Measurements from ENCODE around the gene NAA10.
"Not testable (repeated sequence)": the region's sequence is repeated elsewhere in the genome, so short reads cannot be mapped to it uniquely, and the experiment has no call there.

NAA10 gene

DNA sequence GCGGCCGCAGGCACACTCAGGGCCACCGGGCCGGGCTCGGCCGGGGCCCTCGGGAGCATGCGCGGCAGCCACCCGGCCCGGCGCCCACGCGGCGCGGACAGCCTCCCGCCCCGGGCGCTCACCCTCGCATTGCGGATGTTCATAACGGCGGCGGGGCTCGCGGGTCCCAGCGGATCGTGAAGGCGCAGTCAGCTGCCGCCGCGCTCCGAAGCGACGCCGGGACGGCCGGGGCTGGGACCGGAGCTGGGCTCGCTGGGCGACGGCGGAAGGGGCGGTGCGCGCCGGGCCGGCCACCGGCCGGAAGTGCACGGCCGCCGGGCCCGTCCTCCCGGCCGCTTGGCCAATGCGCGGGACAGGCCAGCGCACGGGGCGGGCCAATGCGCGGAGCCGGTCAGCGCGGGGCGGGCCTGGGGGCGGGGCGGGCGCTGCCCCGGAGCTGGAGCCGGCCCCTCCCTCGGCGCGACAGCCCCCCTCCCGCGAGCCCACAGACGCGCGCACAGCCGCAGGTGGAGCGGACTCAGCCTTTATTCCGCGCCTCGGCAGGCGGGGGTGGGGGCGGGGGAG is at the start of gene NAA10:
Gene NAA10, minus strand, starts transcription at position 276 of the 564 bp plus-strand sequence. Its CDS starts 133 bp downstream, at position 143.
- DNase-seq: peak; percentile 73

DNA sequence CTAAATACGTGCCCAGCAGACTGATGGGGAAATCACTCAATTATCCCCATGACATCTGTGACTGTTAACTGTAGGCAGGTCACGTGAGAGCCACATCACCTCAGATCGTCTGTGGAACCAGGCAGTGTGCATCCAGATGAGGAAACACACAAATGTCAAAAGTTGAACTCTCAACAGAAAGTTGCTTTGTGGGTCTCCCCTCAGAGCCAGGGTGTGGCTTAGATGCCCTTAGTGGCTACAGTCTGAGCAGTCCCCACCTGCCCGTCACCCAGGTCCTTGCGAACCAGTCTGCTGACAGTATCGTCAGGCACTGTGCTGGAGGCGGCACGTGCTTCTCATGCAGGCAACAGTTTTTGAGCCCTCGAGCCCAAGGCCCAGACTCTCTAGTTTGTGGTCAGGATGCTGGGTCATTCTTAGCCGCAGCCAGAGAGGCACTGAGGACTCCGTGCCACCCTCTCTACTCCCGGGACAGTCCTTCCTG is 48.5 kb upstream of the NAA10 start:
- no peak for DNase-seq

DNA sequence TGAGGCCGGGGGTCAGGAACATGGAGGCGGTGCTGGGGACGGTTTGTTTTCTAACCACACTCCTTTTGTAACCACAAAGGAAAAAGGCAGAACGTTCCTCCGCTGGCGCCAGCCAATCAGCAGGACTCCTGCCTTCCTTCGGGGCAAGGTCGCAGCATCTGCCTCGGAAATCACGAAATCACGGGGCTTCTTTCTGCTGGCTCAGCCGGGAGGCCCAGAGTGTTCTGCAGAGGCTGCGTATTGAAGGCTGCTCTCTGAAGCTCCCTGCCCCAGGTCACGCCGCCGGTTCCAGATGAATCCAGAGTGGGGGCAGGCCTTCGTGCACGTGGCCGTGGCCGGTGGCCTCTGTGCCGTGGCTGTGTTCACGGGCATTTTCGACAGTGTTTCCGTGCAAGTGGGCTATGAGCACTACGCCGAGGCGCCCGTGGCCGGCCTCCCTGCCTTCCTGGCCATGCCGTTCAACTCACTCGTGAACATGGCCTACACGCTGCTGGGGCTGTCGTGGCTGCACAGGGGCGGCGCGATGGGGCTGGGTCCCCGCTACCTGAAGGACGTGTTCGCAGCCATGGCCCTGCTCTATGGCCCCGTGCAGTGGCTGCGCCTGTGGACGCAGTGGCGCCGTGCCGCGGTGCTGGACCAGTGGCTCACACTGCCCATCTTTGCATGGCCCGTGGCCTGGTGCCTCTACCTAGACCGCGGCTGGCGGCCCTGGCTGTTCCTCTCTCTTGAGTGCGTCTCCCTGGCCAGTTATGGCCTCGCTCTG is 47.1 kb upstream of the NAA10 start:
- DNase-seq: no peak

DNA sequence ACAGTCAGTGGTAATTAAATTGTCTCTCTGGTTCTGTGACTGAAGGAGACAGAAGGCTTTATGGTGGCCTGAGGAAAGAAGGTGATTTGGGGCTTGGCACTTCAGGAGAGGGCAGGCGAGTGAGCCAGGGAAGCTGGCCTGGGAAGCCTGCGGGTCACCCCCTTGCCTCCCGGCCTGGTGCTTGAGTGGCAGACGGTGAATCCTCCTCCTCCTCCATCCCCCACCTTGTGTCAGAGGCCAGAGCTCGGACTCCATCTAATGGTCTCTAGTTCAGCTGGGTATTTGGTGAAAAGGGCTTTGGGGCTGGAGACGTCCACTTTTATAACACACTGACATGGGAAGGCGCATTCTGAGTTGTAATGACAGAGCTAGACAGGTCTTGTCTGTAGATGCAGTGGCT is 46.4 kb upstream of the NAA10 start:
- no peak for DNase-seq

DNA sequence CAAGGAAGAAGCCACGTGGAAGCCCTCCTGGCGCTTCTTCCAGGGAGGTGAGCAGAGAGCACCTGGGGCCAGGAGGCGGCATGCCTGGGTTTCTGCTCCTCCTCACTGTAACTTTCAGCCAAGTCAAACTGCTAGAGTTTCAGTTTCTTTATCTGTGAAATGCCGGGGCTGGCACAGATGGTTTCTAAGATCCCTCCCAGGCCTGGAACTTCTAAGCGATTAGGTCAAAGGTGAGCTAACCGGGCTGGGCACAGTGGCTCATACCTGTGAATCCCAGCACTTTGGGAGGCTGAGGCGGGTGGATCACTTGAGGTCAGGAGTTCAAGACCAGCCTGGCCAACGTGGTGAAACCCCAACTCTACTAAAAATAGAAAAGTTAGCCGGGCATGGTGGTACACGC is 45.6 kb upstream of the NAA10 start:
- not testable (repeated sequence) for DNase-seq

DNA sequence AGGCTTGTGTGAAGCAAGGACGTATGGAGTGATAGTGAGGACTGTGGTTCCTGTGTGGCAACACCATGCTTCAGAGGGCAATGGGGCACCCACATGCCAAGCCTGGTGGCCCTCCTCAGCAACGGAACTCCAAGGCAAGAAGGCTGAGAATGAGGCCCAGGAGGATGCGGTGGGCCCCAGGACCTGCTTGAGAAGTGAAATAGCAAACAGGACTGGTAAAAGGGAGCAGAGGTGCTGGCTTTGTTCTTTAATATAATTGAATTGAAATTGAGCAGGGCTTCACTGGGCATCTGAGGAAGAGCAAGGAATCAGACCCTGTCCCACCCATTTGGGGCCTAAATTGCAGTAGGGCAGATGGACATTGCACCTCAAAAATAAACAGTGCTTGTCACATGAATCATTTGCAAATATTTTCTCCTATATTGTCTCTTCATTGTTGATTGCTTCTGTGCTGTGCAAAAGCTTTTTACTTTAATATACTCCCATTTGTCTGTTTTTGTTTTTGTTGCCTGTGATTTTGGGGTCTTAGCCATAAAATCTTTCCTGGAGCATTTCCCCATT is 40.0 kb upstream of the NAA10 start:
- no peak for DNase-seq

DNA sequence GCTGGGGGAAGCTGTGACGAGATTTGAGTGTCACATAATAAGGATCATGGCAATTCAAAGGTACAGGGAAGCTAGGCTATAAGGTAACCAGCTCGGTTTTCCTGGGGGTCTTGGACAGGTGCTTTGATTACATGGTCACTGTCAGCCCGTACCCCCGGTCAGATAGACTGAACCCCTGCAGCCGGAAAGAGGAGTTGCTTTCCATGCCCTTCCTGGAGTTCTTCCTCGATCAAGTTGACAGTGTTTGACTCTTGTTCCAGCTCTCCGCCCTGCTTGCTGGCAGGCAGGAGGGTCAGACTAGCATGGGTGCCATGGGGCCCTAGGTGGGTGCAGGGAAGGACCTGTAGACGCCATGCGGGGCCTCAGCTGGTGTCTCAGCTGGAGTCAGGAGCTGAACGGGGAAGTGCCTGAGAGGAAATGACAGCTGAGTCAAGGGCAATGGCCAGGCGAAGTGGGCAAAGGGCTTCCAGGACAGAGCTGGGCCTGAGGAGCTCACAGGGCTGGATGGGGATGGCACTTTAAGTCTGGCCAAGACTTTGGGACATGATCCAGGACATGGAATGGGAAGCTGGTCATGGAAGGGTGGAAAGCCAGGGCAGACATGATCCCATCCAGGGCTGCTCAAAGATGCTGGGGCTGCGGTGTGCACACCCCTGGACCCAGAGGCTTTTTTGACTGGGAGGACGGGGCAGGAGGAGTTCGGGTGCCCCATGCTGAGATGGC is 39.3 kb upstream of the NAA10 start:
- no peak for DNase-seq

DNA sequence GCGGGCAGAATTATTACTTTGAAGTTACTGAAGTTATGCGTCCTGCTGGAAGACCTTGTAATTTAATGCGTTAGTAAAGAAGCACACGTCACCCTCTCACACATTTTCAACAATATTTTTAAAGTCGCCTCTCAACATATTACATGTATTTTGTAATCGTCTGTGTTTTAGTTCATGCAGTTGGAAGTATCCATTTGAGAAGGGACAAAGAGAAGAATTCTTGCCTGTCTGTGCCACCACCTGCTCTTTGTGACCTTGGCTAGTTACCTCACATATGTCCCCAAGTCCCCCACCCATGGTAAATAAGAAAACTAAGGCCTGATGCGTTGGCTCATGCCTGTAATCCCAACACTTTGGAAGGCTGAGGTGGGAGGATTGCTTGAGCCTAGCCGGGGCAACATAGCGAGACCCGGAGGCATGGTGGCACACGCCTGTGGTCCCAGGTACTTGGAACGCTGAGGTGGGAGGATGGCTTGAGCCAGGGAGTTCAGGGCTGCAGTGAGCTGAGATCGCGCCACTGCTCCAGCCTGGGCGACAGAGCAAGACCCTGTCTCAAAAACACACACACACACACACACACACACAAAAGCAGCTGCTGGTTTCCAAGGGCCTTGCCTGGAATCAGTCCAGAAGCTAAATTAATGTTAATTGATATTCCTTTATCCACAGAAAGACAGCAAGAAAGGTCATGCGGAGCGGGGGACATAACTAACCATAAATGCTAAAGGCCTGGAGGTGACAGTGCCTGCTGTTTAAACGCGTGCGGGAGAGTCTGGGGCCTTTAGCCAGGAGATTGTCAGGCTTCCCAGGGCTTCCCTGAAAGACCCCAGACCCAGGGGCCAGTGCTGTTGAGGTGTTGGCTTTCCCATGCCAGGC is 38.5 kb upstream of the NAA10 start:
- no peak for DNase-seq

DNA sequence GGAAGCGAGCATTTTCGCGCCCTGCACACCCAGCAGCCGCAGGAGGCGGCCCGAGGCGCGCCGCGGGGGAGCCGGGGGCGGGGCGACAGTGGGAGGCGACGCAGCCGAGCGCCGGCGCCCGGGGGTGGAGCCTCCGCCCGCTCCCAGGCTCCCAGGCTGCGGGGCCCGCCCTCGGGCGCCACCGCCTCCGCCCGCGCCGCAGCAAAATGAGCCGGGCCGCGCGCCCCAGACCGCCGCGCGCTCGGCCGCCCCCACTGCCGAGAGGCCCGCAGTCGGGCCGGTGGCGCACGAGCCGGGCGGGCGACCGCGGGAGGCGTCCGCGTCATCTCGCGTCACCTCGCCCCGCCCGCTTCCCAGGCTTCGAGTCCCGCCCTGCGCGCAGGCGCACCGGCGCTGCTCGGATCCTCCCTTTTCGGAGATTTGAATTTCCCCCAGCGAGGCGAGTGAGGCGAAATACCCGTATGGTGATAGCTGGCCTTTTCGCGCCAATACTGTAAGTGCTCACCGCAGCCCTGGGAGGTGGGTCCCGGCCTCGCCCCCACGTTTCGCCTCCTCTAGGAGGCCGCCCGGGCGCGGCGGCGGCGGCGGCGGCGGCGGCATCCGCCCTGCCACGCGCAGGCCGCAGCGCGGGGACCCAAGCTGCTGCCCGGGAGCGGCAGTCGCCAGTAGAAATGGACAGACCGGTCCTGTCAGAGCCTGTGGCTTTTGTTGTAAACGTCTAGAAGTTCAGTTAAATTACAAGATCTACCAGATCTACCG is 37.7 kb upstream of the NAA10 start, which contains the start of gene TMEM187:
Gene TMEM187, plus strand, starts transcription at position 387 of the 759 bp plus-strand sequence. CDS start 9,309 bp downstream, outside the sequence.
- DNase-seq: peak; percentile 88

DNA sequence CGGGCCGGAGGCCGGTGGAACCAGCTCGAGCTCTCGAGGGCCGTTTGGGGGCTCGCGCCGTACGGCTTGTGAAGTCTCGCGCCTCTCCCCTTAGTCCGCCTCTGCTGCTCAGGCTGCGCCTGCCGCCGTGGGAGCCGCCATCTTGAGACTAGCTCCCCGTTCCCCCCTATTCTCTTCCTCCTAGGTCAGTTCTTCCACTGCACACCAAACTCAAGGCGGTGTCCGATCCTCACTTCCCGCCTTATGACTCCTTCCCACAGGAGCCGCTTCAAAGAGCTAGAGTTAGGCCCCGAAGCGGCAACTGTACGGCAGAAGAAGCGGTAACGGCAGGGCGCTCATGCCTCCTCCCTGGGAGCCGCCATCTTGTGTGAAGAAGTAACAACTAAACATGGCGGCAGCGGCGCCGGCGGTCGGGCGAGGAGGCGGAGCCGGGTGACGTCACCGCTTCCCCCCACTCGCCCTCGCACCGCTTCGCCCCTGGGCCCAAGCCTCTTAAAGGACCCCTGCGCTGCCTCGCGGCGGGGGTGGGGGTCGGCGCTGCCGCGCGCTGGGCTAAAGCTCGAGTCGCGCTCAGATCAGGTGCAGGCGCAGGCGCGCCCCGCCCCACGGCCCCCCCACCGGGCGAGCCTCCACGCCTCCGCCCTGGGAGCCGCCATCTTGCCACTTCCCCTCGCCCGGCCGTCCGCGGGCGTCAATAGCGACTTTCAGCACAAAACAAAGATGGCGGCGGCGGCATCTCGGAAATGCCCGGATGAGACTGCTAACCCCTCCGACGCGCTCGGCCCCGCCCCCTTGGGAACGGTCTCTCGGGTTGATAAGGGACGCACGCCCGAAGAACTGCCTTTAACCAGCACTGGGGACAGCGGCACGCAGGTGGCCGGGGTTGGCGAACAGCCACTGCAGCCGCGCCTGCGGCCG is 36.9 kb upstream of the NAA10 start, which contains the start of gene HCFC1:
Gene HCFC1, minus strand, starts transcription at position 369 of the 918 bp plus-strand sequence. CDS start 978 bp downstream, outside the sequence.
- peak; percentile 89 for DNase-seq

DNA sequence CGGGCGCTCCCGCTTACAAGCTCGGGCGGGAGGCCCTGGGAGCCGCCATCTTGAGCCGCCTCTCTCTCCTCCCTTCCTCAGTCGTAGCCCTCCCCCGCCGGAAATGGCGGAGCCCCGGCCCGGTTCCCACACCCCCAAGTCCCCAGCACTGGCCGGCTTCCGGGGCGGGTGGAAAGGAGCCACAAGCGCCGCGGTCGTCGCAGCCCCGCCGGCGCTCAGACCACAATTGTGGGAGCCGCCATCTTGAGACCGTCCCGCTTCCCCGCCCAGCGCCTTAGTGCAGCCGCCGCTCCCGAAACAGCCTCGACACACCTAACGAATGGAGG is 36.2 kb upstream of the NAA10 start:
- DNase-seq: peak; percentile 86

DNA sequence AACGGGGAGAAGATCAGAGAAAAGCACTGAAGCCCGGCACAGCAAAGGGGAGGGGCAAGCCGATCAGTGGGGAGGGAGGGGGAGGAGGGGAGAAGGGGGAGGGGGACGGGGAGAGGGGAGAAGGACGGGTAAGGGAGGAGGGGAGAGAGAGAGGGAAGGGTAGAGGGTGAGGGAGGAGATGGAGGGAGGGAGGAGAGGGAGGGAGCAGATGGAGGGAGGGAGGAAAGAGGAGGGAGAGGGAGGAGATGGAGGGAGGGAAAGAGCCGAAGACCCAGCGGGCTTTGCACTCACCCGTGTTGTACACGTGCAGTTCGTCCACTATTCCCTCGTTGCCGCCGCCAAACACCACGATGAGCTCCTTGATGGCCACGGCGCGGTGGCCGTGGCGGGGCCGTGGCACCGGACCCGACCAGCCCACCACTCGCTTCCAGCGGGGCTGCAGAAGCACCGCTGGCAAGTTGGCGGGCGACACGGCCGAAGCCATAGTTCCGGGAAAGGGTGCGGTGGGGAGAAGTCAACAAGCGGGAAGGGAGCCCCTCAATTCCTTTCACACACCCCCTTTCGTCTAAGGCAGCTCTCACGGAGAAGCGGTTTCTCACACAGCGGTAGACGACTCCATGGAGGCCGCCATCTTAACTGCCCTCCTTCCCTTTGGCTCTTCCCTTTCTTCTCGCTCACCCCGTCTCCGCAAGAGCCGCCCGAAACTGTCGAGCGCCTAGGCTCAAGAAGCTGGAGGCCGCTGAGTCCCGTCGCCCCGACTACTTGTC is 35.7 kb upstream of the NAA10 start:
- DNase-seq: peak; percentile 71

DNA sequence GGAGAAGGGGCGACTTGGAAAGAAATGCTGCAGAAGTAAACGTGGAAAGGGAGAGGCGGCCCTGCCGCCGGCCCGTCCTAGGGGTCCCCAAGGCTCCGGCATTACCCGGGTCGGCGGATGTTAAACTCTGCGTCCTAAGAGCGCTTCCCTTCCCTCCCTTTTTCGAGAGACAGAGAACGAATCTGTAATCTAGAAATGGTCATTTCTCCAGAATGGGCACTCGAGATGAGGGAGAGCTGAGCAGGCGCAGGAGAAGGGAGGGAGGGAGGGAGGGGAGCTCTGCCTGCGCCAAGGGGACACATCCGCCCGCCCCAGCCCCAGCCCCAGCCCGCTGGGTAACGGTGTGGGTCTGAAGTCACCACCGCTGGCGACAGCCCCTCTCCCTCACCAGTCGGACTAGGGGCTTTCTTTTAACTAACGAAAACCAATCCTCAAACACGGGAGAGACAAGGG is 35.1 kb upstream of the NAA10 start:
- no peak for DNase-seq

DNA sequence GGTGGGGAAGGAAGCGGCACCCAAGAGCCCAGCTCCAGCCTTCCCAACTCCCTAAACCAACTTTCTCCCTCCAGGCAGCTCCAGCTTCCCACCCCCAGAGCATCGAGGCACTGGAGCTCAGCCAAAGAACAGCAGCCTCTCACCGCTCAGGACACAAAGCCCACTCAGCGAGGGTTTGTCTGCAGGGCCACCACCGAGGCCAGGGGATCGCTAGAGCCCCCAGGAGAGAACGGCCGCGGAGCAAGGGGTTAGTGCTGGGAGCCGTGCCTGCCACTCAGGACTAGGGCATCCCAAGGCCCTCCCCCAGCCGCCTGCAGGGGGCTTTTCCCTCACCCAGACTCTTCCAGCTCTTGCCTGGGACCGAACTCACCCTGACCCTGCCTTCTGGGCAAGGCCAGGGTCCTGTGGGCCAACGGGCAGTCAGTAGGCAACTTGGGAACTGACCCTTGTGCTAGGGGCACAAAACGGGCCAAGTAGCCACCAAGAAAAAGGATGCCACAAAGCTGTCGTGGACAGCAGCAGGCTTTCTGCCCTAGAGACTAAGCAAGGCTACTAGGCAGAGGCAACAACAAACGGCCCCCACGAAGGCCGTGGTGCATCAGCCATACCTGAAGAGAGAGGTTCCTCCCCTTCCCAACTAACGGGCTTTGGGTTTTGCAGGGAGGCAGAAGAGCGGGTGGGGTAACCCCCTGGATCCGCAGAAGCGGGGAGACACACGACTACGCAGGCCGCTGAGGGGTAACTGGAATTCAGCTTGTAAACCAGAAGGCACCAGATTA is 34.5 kb upstream of the NAA10 start:
- DNase-seq: peak; percentile 12

DNA sequence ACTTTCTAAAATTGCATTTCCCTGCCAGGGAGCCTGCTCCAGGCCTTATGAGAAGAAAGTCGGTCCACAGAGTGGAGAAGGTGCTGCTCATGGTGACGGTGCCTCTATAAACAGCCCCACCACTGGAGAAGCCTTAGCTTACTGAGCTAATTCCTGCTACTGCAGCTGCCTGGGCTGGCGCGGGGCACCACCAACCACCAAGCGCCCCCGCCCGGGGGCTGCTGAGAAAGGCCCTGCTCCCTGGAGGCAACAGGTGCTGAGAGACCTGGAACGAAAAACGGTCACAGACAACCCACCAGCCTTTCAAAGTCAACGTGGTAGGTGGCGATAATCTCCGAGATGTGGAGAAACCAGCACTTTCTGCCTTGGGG is 33.9 kb upstream of the NAA10 start:
- DNase-seq: peak; percentile 16

DNA sequence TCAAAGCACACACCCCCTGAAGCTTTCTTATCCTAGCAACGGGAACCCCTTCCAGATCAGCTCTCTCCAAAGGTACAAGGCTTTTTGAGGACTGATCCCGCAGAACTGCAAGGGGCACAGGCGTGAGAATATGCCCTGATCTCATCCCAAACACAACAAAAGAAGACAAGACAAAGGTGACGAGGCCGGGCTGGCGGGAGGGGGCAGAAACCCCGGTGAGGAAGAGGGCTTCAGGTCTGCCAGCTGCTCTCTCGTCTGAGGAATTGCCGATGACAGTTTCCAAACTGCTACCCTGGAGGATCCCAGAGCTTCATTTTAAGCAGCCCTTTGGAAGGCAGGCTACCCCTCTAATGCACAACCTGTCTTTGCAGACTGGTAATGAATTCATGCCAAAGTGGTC is 33.4 kb upstream of the NAA10 start:
- DNase-seq: no peak

DNA sequence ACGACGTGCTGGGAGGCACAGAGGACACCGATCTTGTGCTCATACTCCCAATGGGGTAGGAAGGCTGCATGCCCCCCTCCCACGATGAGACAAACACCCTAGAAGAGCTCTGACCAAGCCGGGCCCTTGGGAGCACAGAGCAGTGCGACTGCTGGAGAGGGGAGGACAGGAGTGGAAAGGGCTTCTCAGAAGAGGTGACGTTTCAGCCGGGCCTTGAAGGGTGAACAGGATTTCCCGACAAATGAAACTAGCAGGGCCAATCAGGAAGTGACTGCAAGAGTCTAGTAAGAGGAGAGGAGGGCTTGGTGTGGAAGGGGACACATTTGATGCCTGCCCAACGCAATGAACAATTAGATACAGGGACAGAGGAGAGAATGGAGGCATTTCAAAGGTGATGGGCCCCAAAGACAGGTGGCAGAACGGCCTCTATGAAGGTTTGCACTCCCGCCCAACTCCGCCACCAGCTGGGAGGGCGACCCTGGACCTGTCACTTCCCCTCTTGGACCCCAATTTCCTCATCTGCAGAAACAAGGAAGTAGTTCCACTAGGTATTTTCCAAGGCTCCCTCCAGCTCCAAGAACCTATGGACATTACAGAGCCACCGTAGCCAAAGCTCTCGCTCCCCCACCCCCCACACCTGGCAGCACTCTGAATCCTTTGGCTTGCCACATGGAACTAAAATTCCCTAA is 32.8 kb upstream of the NAA10 start:
- DNase-seq: no peak
